Neuron (in vitro differentiated cells): ENCODE results near the gene AKAP8.

Experiments used
- H2AFZ ChIP-seq: one replicate; pipeline ENCODE4 v1.6.1; 2013; ENCODE audit warnings: low read depth, mild to moderate bottlenecking, inconsistent platforms, low read length, moderate library complexity
- H3K27me3 ChIP-seq: one replicate; pipeline ENCODE4 v1.6.1; 2013; ENCODE audit warnings: low read length; ENCODE audit not compliant: insufficient read depth
- H3K36me3 ChIP-seq: one replicate; pipeline ENCODE4 v1.6.1; 2013; ENCODE audit warnings: low read length; ENCODE audit not compliant: insufficient read depth
- H3K4me1 ChIP-seq: one replicate; pipeline ENCODE4 v1.6.1; 2013; ENCODE audit warnings: low read length; ENCODE audit not compliant: insufficient read depth
- H3K4me3 ChIP-seq: 2 replicates; pipeline ENCODE4 v1.5.1; 2013; ENCODE audit warnings: mild to moderate bottlenecking, low read length, moderate library complexity
- H3K9me3 ChIP-seq: one replicate; pipeline ENCODE4 v1.6.1; 2013; ENCODE audit warnings: low read length

The AKAP8 gene

GRCh38 chr19:15331419-15332310 is 47.9 kb downstream of the AKAP8 start:
- H3K4me3 ChIP-seq = peak overlapping the region; percentile 94
- H3K4me1 ChIP-seq = peaks cover 17% of the 10 kb centered on the region
- no peaks in the 10 kb centered on the region for H3K27me3 ChIP-seq
- no peaks in the 10 kb centered on the region for H3K9me3 ChIP-seq
- H2AFZ ChIP-seq = no peak overlapping the region
- peaks cover 3% of the 10 kb centered on the region for H3K36me3 ChIP-seq

GRCh38 chr19:15330801-15331418 is 48.7 kb downstream of the AKAP8 start:
- Histone ChIP-seq H3K4me3 (peak overlapping the region; percentile 94), H3K4me1 (peaks cover 17% of the 10 kb centered on the region), H2AFZ (no peak overlapping the region), H3K9me3 (no peaks in the 10 kb centered on the region), H3K36me3 (no peaks in the 10 kb centered on the region), H3K27me3 (no peaks in the 10 kb centered on the region)

- H3K36me3 ChIP-seq = no peaks in the 10 kb centered on the region
- no peaks in the 10 kb centered on the region for H3K27me3 ChIP-seq
- H3K9me3 ChIP-seq = no peaks in the 10 kb centered on the region
- no peak overlapping the region for H3K4me3 ChIP-seq
- peaks cover 23% of the 10 kb centered on the region for H3K4me1 ChIP-seq
- no peak overlapping the region for H2AFZ ChIP-seq
Observed at GRCh38 chr19:15328312-15328711, 51.3 kb downstream of the AKAP8 start.

- Histone ChIP-seq H3K4me3 (no peak overlapping the region), H3K36me3 (no peaks in the 10 kb centered on the region), H3K9me3 (no peaks in the 10 kb centered on the region), H2AFZ (no peak overlapping the region), H3K27me3 (no peaks in the 10 kb centered on the region), H3K4me1 (peaks cover 9% of the 10 kb centered on the region)
Observed at GRCh38 chr19:15324791-15325519, 54.6 kb downstream of the AKAP8 start.

- Histone ChIP-seq H3K9me3 (no peaks in the 10 kb centered on the region), H3K27me3 (no peaks in the 10 kb centered on the region), H3K4me3 (no peak overlapping the region), H3K4me1 (peaks cover 7% of the 10 kb centered on the region), H2AFZ (no peak overlapping the region), H3K36me3 (no peaks in the 10 kb centered on the region)
Observed at GRCh38 chr19:15323496-15324235, 55.9 kb downstream of the AKAP8 start.

GRCh38 chr19:15321739-15322138 is 57.8 kb downstream of the AKAP8 start:
- no peak overlapping the region for H2AFZ ChIP-seq
- no peak overlapping the region for H3K4me3 ChIP-seq
- no peaks in the 10 kb centered on the region for H3K27me3 ChIP-seq
- no peaks in the 10 kb centered on the region for H3K9me3 ChIP-seq
- H3K4me1 ChIP-seq = peaks cover 7% of the 10 kb centered on the region
- peaks cover 3% of the 10 kb centered on the region for H3K36me3 ChIP-seq

- H3K4me3 ChIP-seq = no peak overlapping the region
- H3K36me3 ChIP-seq = peaks cover 6% of the 10 kb centered on the region
- no peaks in the 10 kb centered on the region for H3K27me3 ChIP-seq
- H2AFZ ChIP-seq = no peak overlapping the region
- peaks cover 3% of the 10 kb centered on the region for H3K4me1 ChIP-seq
- no peaks in the 10 kb centered on the region for H3K9me3 ChIP-seq
Observed at GRCh38 chr19:15320116-15320515, 59.5 kb downstream of the AKAP8 start.

- H3K36me3 ChIP-seq = peaks cover 7% of the 10 kb centered on the region
- H3K4me3 ChIP-seq = no peak overlapping the region
- no peaks in the 10 kb centered on the region for H3K4me1 ChIP-seq
- H3K27me3 ChIP-seq = no peaks in the 10 kb centered on the region
- H3K9me3 ChIP-seq = no peaks in the 10 kb centered on the region
- H2AFZ ChIP-seq = no peak overlapping the region
Observed at GRCh38 chr19:15318241-15318691, 61.3 kb downstream of the AKAP8 start.

GRCh38 chr19:15317392-15318071 is 62.1 kb downstream of the AKAP8 start:
- no peak overlapping the region for H3K4me3 ChIP-seq
- H3K9me3 ChIP-seq = no peaks in the 10 kb centered on the region
- H3K27me3 ChIP-seq = no peaks in the 10 kb centered on the region
- no peak overlapping the region for H2AFZ ChIP-seq
- peaks cover 7% of the 10 kb centered on the region for H3K36me3 ChIP-seq
- H3K4me1 ChIP-seq = no peaks in the 10 kb centered on the region

- Histone ChIP-seq H2AFZ (no peak overlapping the region), H3K36me3 (peaks cover 7% of the 10 kb centered on the region), H3K4me3 (no peak overlapping the region), H3K27me3 (no peaks in the 10 kb centered on the region), H3K4me1 (no peaks in the 10 kb centered on the region), H3K9me3 (no peaks in the 10 kb centered on the region)
Observed at GRCh38 chr19:15316498-15316897, 63.1 kb downstream of the AKAP8 start.

GRCh38 chr19:15315101-15315500 is 64.5 kb downstream of the AKAP8 start:
- no peak overlapping the region for H2AFZ ChIP-seq
- H3K4me1 ChIP-seq = no peaks in the 10 kb centered on the region
- no peaks in the 10 kb centered on the region for H3K27me3 ChIP-seq
- H3K9me3 ChIP-seq = no peaks in the 10 kb centered on the region
- no peak overlapping the region for H3K4me3 ChIP-seq
- peaks cover 7% of the 10 kb centered on the region for H3K36me3 ChIP-seq

GRCh38 chr19:15313649-15314279 is 65.8 kb downstream of the AKAP8 start:
- no peaks in the 10 kb centered on the region for H3K4me1 ChIP-seq
- H3K36me3 ChIP-seq = peaks cover 7% of the 10 kb centered on the region
- H3K4me3 ChIP-seq = no peak overlapping the region
- no peaks in the 10 kb centered on the region for H3K27me3 ChIP-seq
- H3K9me3 ChIP-seq = no peaks in the 10 kb centered on the region
- no peak overlapping the region for H2AFZ ChIP-seq
